GM23248 (cell line): Measurements from ENCODE around the gene OLA1.

Source experiments
- EZH2 ChIP-seq: fragments of 200-600 bp; sonication (generic); IDR thresholded peaks from 2 replicates; pipeline ENCODE4 v1.6.1; 2018; ENCODE audit warnings: antibody characterized with exemption, mild to moderate bottlenecking; ENCODE audit not compliant: insufficient read depth, poor library complexity, severe bottlenecking
- EZH2phosphoT487 ChIP-seq: fragments of 200-600 bp; sonication (generic); IDR thresholded peaks from 2 replicates; pipeline ENCODE4 v1.6.1; 2018; ENCODE audit warnings: antibody characterized with exemption, moderate library complexity, mild to moderate bottlenecking, low read depth; ENCODE audit not compliant: insufficient read depth

DNA sequence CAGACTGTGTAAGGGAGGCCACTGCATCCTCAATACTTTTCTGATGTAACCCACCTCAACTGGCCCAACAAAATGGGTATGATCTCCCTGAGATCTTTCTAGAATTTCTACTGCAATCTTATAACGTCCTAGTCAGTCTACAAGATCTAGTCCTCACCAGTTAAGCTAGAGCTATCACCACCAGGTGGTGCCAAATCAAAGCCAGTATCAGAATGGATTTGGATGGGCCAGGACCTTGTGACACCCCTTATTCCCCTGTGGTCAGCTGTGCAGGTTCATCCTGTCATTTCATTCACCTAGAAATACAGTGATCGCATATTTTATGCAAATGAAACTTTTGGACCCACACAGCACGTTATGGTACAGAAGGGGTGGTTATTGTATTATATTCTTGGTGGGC, 90.3 kb downstream of the OLA1 start:
- TF ChIP-seq EZH2phosphoT487 (no peak), EZH2 (no peak)
